Measurements from ENCODE around the gene CFAP46. TPM values are rescaled to one million over a fixed set of nuclear protein-coding genes. Genes with fewer than 3 reads are reported as not detected.

Gene CFAP46
- total and polyA plus RNA-seq, 10 of the 15 experiments (the other 5 are each of a cell fraction or from before 2014, with no cell fraction given) = 0.01 to 0.18 (median 0.03) TPM; not detected in 7

DNA sequence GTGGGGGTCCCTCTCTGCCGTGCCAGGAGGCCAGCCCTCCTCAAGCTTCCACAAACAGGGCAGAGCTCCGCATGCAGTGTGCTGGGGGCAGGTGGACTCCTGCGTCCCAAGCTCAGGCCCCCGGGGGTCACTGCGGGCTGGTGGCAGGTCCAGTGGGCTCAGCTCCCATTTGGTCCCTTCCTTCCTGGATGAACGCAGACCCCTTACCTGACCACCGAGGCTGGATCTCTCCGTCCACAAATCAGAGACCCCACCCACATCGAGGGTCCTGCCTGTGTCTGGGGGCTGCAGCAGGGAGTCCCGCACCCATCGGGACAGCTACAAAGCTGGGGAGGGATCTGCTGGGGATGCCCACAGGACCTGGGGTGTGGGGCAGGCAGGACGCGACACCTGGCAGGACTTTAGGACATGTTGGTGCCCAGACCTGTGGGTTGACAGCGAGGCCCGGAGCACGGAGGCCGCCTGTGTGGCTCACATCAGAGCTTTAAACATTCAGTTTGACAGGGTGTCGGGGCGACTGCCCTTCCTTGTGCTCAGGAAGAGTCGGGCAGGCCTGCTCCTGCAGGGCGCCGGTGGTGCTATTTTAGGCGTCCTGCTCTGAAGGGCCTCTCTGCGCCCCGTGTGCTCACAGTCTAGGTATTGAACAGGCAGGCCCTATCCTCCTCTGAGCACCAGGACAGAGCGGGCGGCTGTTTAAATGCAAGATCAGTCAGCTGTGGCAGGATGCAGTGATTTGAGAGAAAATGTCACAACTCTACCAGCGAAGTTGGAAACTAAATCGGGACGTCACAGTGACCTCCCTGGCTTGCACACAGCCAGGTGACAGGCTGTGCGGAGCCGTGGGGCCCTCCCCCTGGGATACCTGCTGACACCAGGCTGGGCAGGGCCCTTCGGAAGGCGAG is 15.9 kb upstream of the CFAP46 start (continued):
- TF ChIP-seq, protein P1, sequence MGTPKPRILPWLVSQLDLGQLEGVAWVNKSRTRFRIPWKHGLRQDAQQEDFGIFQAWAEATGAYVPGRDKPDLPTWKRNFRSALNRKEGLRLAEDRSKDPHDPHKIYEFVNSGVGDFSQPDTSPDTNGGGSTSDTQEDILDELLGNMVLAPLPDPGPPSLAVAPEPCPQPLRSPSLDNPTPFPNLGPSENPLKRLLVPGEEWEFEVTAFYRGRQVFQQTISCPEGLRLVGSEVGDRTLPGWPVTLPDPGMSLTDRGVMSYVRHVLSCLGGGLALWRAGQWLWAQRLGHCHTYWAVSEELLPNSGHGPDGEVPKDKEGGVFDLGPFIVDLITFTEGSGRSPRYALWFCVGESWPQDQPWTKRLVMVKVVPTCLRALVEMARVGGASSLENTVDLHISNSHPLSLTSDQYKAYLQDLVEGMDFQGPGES (IDR thresholded peaks at IDR 0.05) = no peak

DNA sequence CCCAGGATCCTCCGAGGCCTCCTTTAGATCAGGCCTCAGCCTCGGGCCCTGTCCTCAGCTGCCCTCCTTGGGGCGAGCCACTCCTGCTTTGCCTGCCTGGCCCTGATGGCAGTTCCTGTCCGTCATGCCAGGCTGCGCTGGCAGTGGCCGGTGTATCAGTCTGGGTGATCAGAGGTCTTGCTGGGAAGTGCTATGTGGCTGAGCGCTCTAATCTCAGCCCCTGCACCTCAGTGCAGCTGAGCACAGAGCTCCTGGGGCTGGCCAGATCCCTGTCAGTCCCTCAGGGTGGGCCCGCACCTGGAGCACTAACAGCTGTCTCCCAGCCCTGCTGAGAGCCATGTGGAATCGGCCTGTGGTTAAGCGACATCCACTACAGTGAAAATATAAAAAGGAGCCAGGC is 14.8 kb upstream of the CFAP46 start:
- H3K4me3 ChIP-seq = no peak overlapping the region
- no peaks in the 10 kb centered on the region for H4K20me1 ChIP-seq (ENCODE audit: control insufficient read depth, insufficient read depth)
- RAD21 ChIA-PET (ENCODE audit: unreplicated experiment) = no interaction called here
- H3K4me1 ChIP-seq (ENCODE audit: control insufficient read depth, insufficient read depth, low read length) = no peaks in the 10 kb centered on the region; the same call in 1 of the 2 replicates
- in situ Hi-C loops (cut with MboI) = no loop called here
- H3K79me2 ChIP-seq (ENCODE audit: control insufficient read depth, insufficient read depth, low read length) = no peaks in the 10 kb centered on the region
- no peaks in the 10 kb centered on the region for H3K36me3 ChIP-seq (ENCODE audit: control insufficient read depth in 2 of 2, insufficient read depth in 2 of 2, low read length in 1 of 2)
- CTCF ChIA-PET = interaction anchor here (0.6 kb wide), 1 partner anchor 38 kb away, joined by 3 read pairs; no protein-coding TSS in a partner anchor
- FAIRE-seq = no peak
- BruUV-seq (replicated peaks) = no TSS peak
- no peak for TF ChIP-seq MTA3 (IDR thresholded peaks at IDR 0.05; ENCODE audit: borderline replicate concordance, low read length)
- no peak for TF ChIP-seq ATF7 (IDR thresholded peaks at IDR 0.05; ENCODE audit: low read depth)
- TF ChIP-seq NFYB (IDR thresholded peaks at IDR 0.05; ENCODE audit: insufficient read depth, low read depth, low read length) = no peak
- TF ChIP-seq, protein P2, sequence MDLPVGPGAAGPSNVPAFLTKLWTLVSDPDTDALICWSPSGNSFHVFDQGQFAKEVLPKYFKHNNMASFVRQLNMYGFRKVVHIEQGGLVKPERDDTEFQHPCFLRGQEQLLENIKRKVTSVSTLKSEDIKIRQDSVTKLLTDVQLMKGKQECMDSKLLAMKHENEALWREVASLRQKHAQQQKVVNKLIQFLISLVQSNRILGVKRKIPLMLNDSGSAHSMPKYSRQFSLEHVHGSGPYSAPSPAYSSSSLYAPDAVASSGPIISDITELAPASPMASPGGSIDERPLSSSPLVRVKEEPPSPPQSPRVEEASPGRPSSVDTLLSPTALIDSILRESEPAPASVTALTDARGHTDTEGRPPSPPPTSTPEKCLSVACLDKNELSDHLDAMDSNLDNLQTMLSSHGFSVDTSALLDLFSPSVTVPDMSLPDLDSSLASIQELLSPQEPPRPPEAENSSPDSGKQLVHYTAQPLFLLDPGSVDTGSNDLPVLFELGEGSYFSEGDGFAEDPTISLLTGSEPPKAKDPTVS (IDR thresholded peaks at IDR 0.05; ENCODE audit: low read depth, low read length) = no peak
- TF ChIP-seq IRF4 (IDR thresholded peaks at IDR 0.05; ENCODE audit: low read depth, low read length) = no peak
- TF ChIP-seq, protein P3, sequence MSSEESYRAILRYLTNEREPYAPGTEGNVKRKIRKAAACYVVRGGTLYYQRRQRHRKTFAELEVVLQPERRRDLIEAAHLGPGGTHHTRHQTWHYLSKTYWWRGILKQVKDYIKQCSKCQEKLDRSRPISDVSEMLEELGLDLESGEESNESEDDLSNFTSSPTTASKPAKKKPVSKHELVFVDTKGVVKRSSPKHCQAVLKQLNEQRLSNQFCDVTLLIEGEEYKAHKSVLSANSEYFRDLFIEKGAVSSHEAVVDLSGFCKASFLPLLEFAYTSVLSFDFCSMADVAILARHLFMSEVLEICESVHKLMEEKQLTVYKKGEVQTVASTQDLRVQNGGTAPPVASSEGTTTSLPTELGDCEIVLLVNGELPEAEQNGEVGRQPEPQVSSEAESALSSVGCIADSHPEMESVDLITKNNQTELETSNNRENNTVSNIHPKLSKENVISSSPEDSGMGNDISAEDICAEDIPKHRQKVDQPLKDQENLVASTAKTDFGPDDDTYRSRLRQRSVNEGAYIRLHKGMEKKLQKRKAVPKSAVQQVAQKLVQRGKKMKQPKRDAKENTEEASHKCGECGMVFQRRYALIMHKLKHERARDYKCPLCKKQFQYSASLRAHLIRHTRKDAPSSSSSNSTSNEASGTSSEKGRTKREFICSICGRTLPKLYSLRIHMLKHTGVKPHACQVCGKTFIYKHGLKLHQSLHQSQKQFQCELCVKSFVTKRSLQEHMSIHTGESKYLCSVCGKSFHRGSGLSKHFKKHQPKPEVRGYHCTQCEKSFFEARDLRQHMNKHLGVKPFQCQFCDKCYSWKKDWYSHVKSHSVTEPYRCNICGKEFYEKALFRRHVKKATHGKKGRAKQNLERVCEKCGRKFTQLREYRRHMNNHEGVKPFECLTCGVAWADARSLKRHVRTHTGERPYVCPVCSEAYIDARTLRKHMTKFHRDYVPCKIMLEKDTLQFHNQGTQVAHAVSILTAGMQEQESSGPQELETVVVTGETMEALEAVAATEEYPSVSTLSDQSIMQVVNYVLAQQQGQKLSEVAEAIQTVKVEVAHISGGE (CRISPR knock-in tag; IDR thresholded peaks at IDR 0.05) = no peak
- TF ChIP-seq CBX3 (IDR thresholded peaks at IDR 0.05; ENCODE audit: borderline replicate concordance, low read depth) = no peak
- no peak for TF ChIP-seq DPF2 (IDR thresholded peaks at IDR 0.05)
- no peak for TF ChIP-seq RUNX3 (IDR thresholded peaks at IDR 0.05; ENCODE audit: low read length)
- no peak overlapping the region for H3K27ac ChIP-seq (ENCODE audit: control insufficient read depth, insufficient read depth)
- no peaks in the 10 kb centered on the region for H3K27me3 ChIP-seq (replicated peaks in 1 of 2; ENCODE audit: control insufficient read depth in 2 of 2, insufficient read depth in 2 of 2, low read length in 1 of 2)
- H2AFZ ChIP-seq (ENCODE audit: control insufficient read depth, low read depth, low read length) = no peak overlapping the region
- WGBS (ENCODE audit: insufficient coverage, insufficient replicate concordance, low lambda C conversion rate, missing lambda C conversion rate) = 53% methylated on average over 10 of the region's 10 CpGs
- no peak overlapping the region for H3K4me2 ChIP-seq (ENCODE audit: control insufficient read depth, insufficient read depth)
- POLR2A ChIA-PET = no interaction called here
- H3K9me3 ChIP-seq (replicated peaks; ENCODE audit: control insufficient read depth, insufficient read depth, low read length) = no peaks in the 10 kb centered on the region
- SMC1A ChIA-PET (ENCODE audit: uncharacterized antibody, unreplicated experiment) = no interaction called here
- intact Hi-C loops (cut with micrococcal nuclease; ENCODE audit: unreplicated experiment) = no loop called here
- no peak overlapping the region for H3K9ac ChIP-seq (ENCODE audit: control insufficient read depth, insufficient read depth, low read length)
- ATAC-seq = no peak
- DNase-seq (ENCODE audit: low read depth, low spot score) = no peak
